Endothelial cell of umbilical vein (primary cell): Measurements from ENCODE around the gene FREM1. TPM values are rescaled to one million over a fixed set of nuclear protein-coding genes. Genes with fewer than 3 reads are reported as not detected.

Source experiments
- BruUV-seq: library from RNA; stranded (reverse); fragments of 400-500 nt; replicated peaks from 2 replicates; lab custom pipeline; 2021; lab: Mats Ljungman, UMichigan
- CTCF ChIA-PET: fragments of 300-600, 350-600 bp; sonication (Branson Sonifier 250); formaldehyde crosslinking; loops from one replicate; lab custom pipeline; 2021; ENCODE audit warnings: antibody characterized with exemption, inconsistent platforms; lab: Charles Lee
- POLR2A ChIA-PET: fragments of 300-600, 350-600 bp; sonication (Branson Sonifier 250); formaldehyde crosslinking; loops from one replicate; lab custom pipeline; 2021; ENCODE audit warnings: antibody characterized with exemption, inconsistent platforms; lab: Charles Lee
- DNase-seq: peaks from one replicate; pipeline ENCODE4 v3.0.0-alpha.2; 2011; ENCODE audit warnings: low read depth, low spot score
- FAIRE-seq: peaks from 2 replicates; lab custom pipeline; 2011; peaks lifted over from hg19 to GRCh38; lab: Jason Lieb, UNC
- H2AFZ ChIP-seq: 2 replicates; pipeline ENCODE4 v1.6.0; 2012; ENCODE audit warnings: low read depth, low read length, control low read depth, inconsistent platforms
- H3K27ac ChIP-seq: 2 replicates; pipeline ENCODE4 v1.5.1; 2011; ENCODE audit warnings: low read depth, mild to moderate bottlenecking, control low read depth, low read length, moderate library complexity; ENCODE audit not compliant: insufficient read depth
- H3K27me3 ChIP-seq, 2 experiments: 2 replicates each; pipeline versions ENCODE4 v1.6.0 to v1.6.1; 2011; ENCODE audit warnings: low read length in 2 of 2, mixed read lengths in 1 of 2; ENCODE audit not compliant: control insufficient read depth in 2 of 2, insufficient read depth in 2 of 2
- H3K36me3 ChIP-seq, 2 experiments: 2 replicates in 1 of 2; 3 replicates in 1 of 2; pipeline ENCODE4 v1.5.1; 2011; ENCODE audit warnings: low read length in 2 of 2, mild to moderate bottlenecking in 1 of 2, moderate library complexity in 1 of 2; ENCODE audit not compliant: control insufficient read depth in 2 of 2, insufficient read depth in 2 of 2; ENCODE audit errors: extremely low read depth in 1 of 2
- H3K4me1 ChIP-seq: 3 replicates; pipeline ENCODE4 v1.5.1; 2011; ENCODE audit warnings: mild to moderate bottlenecking, low read length; ENCODE audit not compliant: control insufficient read depth, insufficient read depth; ENCODE audit errors: extremely low read depth
- H3K4me2 ChIP-seq: 2 replicates; pipeline ENCODE4 v1.6.1; 2011; ENCODE audit warnings: low read length, control low read depth, mixed read lengths; ENCODE audit not compliant: insufficient read depth
- H3K4me3 ChIP-seq, 3 experiments: fragments of 200-600 bp in 1 of 3; sonication (generic), shearing (Covaris generic) in 1 of 3; replicated peaks in 1 of 3; 2 replicates each; pipeline ENCODE4 v1.5.1; 2011 to 2016; ENCODE audit warnings: control low read depth in 3 of 3, low read length in 3 of 3, mild to moderate bottlenecking in 2 of 3, inconsistent platforms in 1 of 3, low read depth in 1 of 3, moderate library complexity in 1 of 3; ENCODE audit not compliant: insufficient read depth in 1 of 3
- H3K79me2 ChIP-seq: 2 replicates; pipeline ENCODE4 v1.6.0; 2012; ENCODE audit warnings: low read length, inconsistent platforms; ENCODE audit not compliant: control insufficient read depth, insufficient read depth
- H3K9ac ChIP-seq: replicated peaks from 2 replicates; pipeline ENCODE3; 2011; ENCODE audit warnings: low read length, control low read depth; ENCODE audit not compliant: insufficient read depth; ENCODE audit errors: extremely low read depth
- H3K9me1 ChIP-seq: replicated peaks from 3 replicates; pipeline ENCODE4 v1.6.0; 2011; ENCODE audit warnings: mild to moderate bottlenecking, low read length; ENCODE audit not compliant: control insufficient read depth, insufficient read depth; ENCODE audit errors: extremely low read depth
- H3K9me3 ChIP-seq: replicated peaks from 2 replicates; pipeline ENCODE4 v1.5.1; 2012; ENCODE audit warnings: low read length, inconsistent platforms; ENCODE audit not compliant: control insufficient read depth, insufficient read depth
- H4K20me1 ChIP-seq: replicated peaks from 2 replicates; pipeline ENCODE3; 2011; ENCODE audit warnings: mild to moderate bottlenecking, low read length; ENCODE audit not compliant: control insufficient read depth, insufficient read depth; ENCODE audit errors: extremely low read depth
- CTCF ChIP-seq, 2 donors: IDR thresholded peaks; 1 replicate in 1 of 2; 2 replicates in 1 of 2; pipeline ENCODE4 v1.5.1; 2011; ENCODE audit warnings: low read length in 2 of 2, mild to moderate bottlenecking in 2 of 2, moderate library complexity in 2 of 2, control low read depth in 1 of 2, inconsistent platforms in 1 of 2, low read depth in 1 of 2; ENCODE audit not compliant: insufficient read depth in 1 of 2; ENCODE audit errors: extremely low read depth in 1 of 2
- EZH2 ChIP-seq: IDR thresholded peaks from 2 replicates; pipeline ENCODE4 v1.6.1; 2012; ENCODE audit warnings: borderline replicate concordance, low read depth, mild to moderate bottlenecking, moderate library complexity, low read length, inconsistent platforms; ENCODE audit not compliant: severe bottlenecking
- FOS ChIP-seq: IDR thresholded peaks from 2 replicates; pipeline ENCODE4 v1.6.1; 2011; ENCODE audit warnings: mild to moderate bottlenecking, low read length, moderate library complexity, borderline replicate concordance; ENCODE audit not compliant: insufficient read depth
- GATA2 ChIP-seq: IDR thresholded peaks from 2 replicates; pipeline ENCODE4 v1.7.0; 2011; ENCODE audit warnings: low read depth, mild to moderate bottlenecking, moderate library complexity, mixed read lengths, low read length; ENCODE audit not compliant: insufficient read length, insufficient read depth
- JUN ChIP-seq: IDR thresholded peaks from 2 replicates; pipeline ENCODE4 v1.6.1; 2011; ENCODE audit warnings: borderline replicate concordance, low read depth; ENCODE audit not compliant: insufficient read length, insufficient read depth
- MAX ChIP-seq: IDR thresholded peaks from 2 replicates; pipeline ENCODE4 v1.6.1; 2011; ENCODE audit not compliant: insufficient read depth, insufficient read length
- MYC ChIP-seq: IDR thresholded peaks from one replicate; pipeline ENCODE4 v1.6.1; 2011; ENCODE audit warnings: mild to moderate bottlenecking, low read depth, low read length
- POLR2A ChIP-seq: IDR thresholded peaks from 2 replicates; pipeline ENCODE4 v1.6.1; 2012; ENCODE audit warnings: low read depth, mild to moderate bottlenecking, control low read depth, low read length
- POLR2AphosphoS5 ChIP-seq: IDR thresholded peaks from 2 replicates; pipeline ENCODE4 v1.6.1; 2012; ENCODE audit warnings: low read depth, mild to moderate bottlenecking, control low read depth, low read length, moderate library complexity; ENCODE audit not compliant: insufficient read depth
- dilution Hi-C: fragments of 300-500 bp; cut with MboI; formaldehyde crosslinking; loops from one replicate; pipeline ENCODE4 v1.15.0; 2019; ENCODE audit warnings: low sequenced_read_pairs; ENCODE audit not compliant: extremely low pct_ligation_motif_present
- intact Hi-C: fragments of 100-400 bp; cut with micrococcal nuclease; formaldehyde crosslinking; loops from one replicate; pipeline ENCODE4 v1.10.0; 2022
- polyA plus RNA-seq, 4 experiments: library from polyadenylated mRNA; depleted of rRNA in 3 of 4; stranded (reverse) in 3 of 4; unstranded in 1 of 4; fragments of >200 nt; gene quantifications; 2 replicates each; pipeline versions ENCODE4 v1.2.1 to v1.2.3, GENCODE V29; 2011 to 2012; ENCODE audit warnings: missing spikeins in 1 of 4
- total RNA-seq: library from RNA; stranded (reverse); gene quantifications from 2 replicates; pipeline ENCODE4 v1.2.3, GENCODE V29; 2021

The FREM1 gene
- total and polyA plus RNA-seq, 2 donors (not counting 3 experiments of a cell fraction or from before 2014, with no cell fraction given), result 0.10 to 0.29 TPM

GRCh38 chr9:14838701-14839100, 71.5 kb downstream of the FREM1 start:
- intact Hi-C loops, result no loop called here
- no peak overlapping the region for H3K4me3 ChIP-seq
- no peaks in the 10 kb centered on the region for H4K20me1 ChIP-seq
- no peak for TF ChIP-seq JUN
- no peak for TF ChIP-seq EZH2
- no peak for TF ChIP-seq MYC
- no peak for TF ChIP-seq GATA2
- TF ChIP-seq MAX, result no peak
- TF ChIP-seq POLR2AphosphoS5, result no peak
- no peak for TF ChIP-seq FOS
- no peak for TF ChIP-seq POLR2A
- TF ChIP-seq CTCF (IDR thresholded peaks at IDR 0.05; ENCODE audit: extremely low read depth in 1 of 2, insufficient read depth in 1 of 2, low read depth in 1 of 2, low read length in 2 of 2), result no peak
- no peaks in the 10 kb centered on the region for H3K4me1 ChIP-seq
- H3K9ac ChIP-seq, result no peak overlapping the region
- H3K4me2 ChIP-seq, result no peak overlapping the region
- dilution Hi-C loops, result no loop called here
- BruUV-seq, result no TSS peak
- no peak overlapping the region for H2AFZ ChIP-seq
- ChIA-PET POLR2A (interaction anchor here (0.6 kb wide), 1 partner anchor 243 kb away, joined by 3 read pairs; no protein-coding TSS in a partner anchor), CTCF (no interaction called here)
- FAIRE-seq (no peak), DNase-seq (no peak)
- H3K9me3 ChIP-seq, result no peaks in the 10 kb centered on the region
- no peak overlapping the region for H3K27ac ChIP-seq
- H3K36me3 ChIP-seq, result no peaks in the 10 kb centered on the region
- no peaks in the 10 kb centered on the region for H3K9me1 ChIP-seq
- no peaks in the 10 kb centered on the region for H3K79me2 ChIP-seq
- peaks cover 2 to 6% of the 10 kb centered on the region in 2 experiments for H3K27me3 ChIP-seq
